ENCODE results near the gene CDH4. TPM values are rescaled to one million over a fixed set of nuclear protein-coding genes. Genes with fewer than 3 reads are reported as not detected.

CDH4 gene
- total RNA-seq, 1 donor from 2014 or later, result 9.2 TPM

GRCh38 chr20:61692479-61692878 is 440.4 kb downstream of the CDH4 start:
- DNase-seq (ENCODE audit: extremely low read depth, low read depth, low spot score), result no peak

GRCh38 chr20:61693055-61693600 is 441.1 kb downstream of the CDH4 start:
- DNase-seq (ENCODE audit: extremely low read depth, low read depth, low spot score), result no peak

- no peak for DNase-seq (ENCODE audit: extremely low read depth, low read depth, low spot score)
Measured at GRCh38 chr20:61694682-61695081, 442.6 kb downstream of the CDH4 start.

- DNase-seq (ENCODE audit: extremely low read depth, low read depth, low spot score), result no peak
Measured at GRCh38 chr20:61695741-61696140, 443.7 kb downstream of the CDH4 start.

GRCh38 chr20:61696181-61696735 is 444.2 kb downstream of the CDH4 start:
- no peak for DNase-seq (ENCODE audit: extremely low read depth, low read depth, low spot score)

GRCh38 chr20:61697666-61698597 is 445.9 kb downstream of the CDH4 start:
- DNase-seq (ENCODE audit: extremely low read depth, low read depth, low spot score), result no peak

GRCh38 chr20:61698598-61699494 is 446.8 kb downstream of the CDH4 start:
- DNase-seq (ENCODE audit: extremely low read depth, low read depth, low spot score), result no peak

- DNase-seq (ENCODE audit: extremely low read depth, low read depth, low spot score), result no peak
Measured at GRCh38 chr20:61699495-61700374, 447.7 kb downstream of the CDH4 start.

GRCh38 chr20:61700595-61701140 is 448.6 kb downstream of the CDH4 start:
- DNase-seq (ENCODE audit: extremely low read depth, low read depth, low spot score), result no peak

- DNase-seq (ENCODE audit: extremely low read depth, low read depth, low spot score), result no peak
Measured at GRCh38 chr20:61701401-61701800, 449.3 kb downstream of the CDH4 start.

- no peak for DNase-seq (ENCODE audit: extremely low read depth, low read depth, low spot score)
Measured at GRCh38 chr20:61701802-61702201, 449.7 kb downstream of the CDH4 start.

GRCh38 chr20:61702246-61702645 is 450.2 kb downstream of the CDH4 start:
- DNase-seq (ENCODE audit: extremely low read depth, low read depth, low spot score), result no peak

- no peak for DNase-seq (ENCODE audit: extremely low read depth, low read depth, low spot score)
Measured at GRCh38 chr20:61704661-61705060, 452.6 kb downstream of the CDH4 start.

- DNase-seq (ENCODE audit: extremely low read depth, low read depth, low spot score), result no peak
Measured at GRCh38 chr20:61705386-61706258, 453.6 kb downstream of the CDH4 start.

- DNase-seq (ENCODE audit: extremely low read depth, low read depth, low spot score), result no peak
Measured at GRCh38 chr20:61706259-61706961, 454.3 kb downstream of the CDH4 start.

- DNase-seq (ENCODE audit: extremely low read depth, low read depth, low spot score), result no peak
Measured at GRCh38 chr20:61708891-61709290, 456.8 kb downstream of the CDH4 start.

GRCh38 chr20:61710108-61710507 is 458.0 kb downstream of the CDH4 start:
- DNase-seq (ENCODE audit: extremely low read depth, low read depth, low spot score), result no peak

GRCh38 chr20:61712688-61713087 is 460.6 kb downstream of the CDH4 start:
- DNase-seq (ENCODE audit: extremely low read depth, low read depth, low spot score), result no peak

All from glomerular endothelial cell (primary cell).